GM12878 (cell line): ENCODE data around the gene ASB10. TPM values are rescaled to one million over a fixed set of nuclear protein-coding genes. Genes with fewer than 3 reads are reported as not detected.

Experiments
- ATAC-seq: fragments of 200-7000 bp; cut with Tn5 transposase; 3 replicates; pipeline ENCODE4 v1.9.1; 2020; ENCODE audit warnings: mild to moderate bottlenecking, moderate library complexity
- BruUV-seq: library from RNA; stranded (reverse); fragments of 400-500 nt; replicated peaks from 2 replicates; lab custom pipeline; 2021; lab: Mats Ljungman, UMichigan
- CTCF ChIA-PET: fragments of 300-600 bp; sonication (Branson Sonifier 250); formaldehyde crosslinking; extraction: SDS; loops from one replicate; lab custom pipeline; 2021; ENCODE audit warnings: inconsistent platforms; lab: Yijun Ruan, JAX
- POLR2A ChIA-PET: fragments of 350-600 bp; formaldehyde crosslinking; extraction: SDS; loops from one replicate; lab custom pipeline; 2021; ENCODE audit warnings: inconsistent platforms; lab: Charles Lee
- RAD21 ChIA-PET: fragments of 300-600 bp; sonication (Branson Sonifier 250); formaldehyde crosslinking; loops from one replicate; lab custom pipeline; 2023; ENCODE audit warnings: antibody characterized with exemption; ENCODE audit not compliant: unreplicated experiment; lab: Charles Lee
- SMC1A ChIA-PET: fragments of 300-600 bp; sonication (Branson Sonifier 250); formaldehyde crosslinking; loops from one replicate; lab custom pipeline; 2023; ENCODE audit not compliant: unreplicated experiment, uncharacterized antibody; lab: Charles Lee
- DNase-seq: peaks from one replicate; pipeline ENCODE4 v3.0.0-alpha.2; 2011; ENCODE audit warnings: low read depth, low spot score
- FAIRE-seq: peaks from 3 replicates; lab custom pipeline; 2011; peaks lifted over from hg19 to GRCh38; lab: Jason Lieb, UNC
- H2AFZ ChIP-seq: 2 replicates; pipeline ENCODE4 v1.6.0; 2011; ENCODE audit warnings: low read depth, low read length, control low read depth; ENCODE audit not compliant: control insufficient read depth
- H3K27ac ChIP-seq: 2 replicates; pipeline ENCODE4 v1.5.1; 2011; ENCODE audit warnings: control low read depth; ENCODE audit not compliant: control insufficient read depth, insufficient read depth
- H3K27me3 ChIP-seq, 2 experiments: replicated peaks in 1 of 2; 2 replicates each; pipeline versions ENCODE4 v1.6.0 to v1.6.1; 2011; ENCODE audit warnings: low read length in 1 of 2; ENCODE audit not compliant: control insufficient read depth in 2 of 2, insufficient read depth in 2 of 2
- H3K36me3 ChIP-seq, 2 experiments: 2 replicates each; pipeline ENCODE4 v1.5.1; 2011; ENCODE audit warnings: low read length in 1 of 2; ENCODE audit not compliant: control insufficient read depth in 2 of 2, insufficient read depth in 2 of 2
- H3K4me1 ChIP-seq: 2 replicates; pipeline ENCODE4 v1.6.1; 2011; ENCODE audit warnings: mild to moderate bottlenecking, low read length, moderate library complexity, mixed read lengths; ENCODE audit not compliant: control insufficient read depth, insufficient read depth
- H3K4me2 ChIP-seq: 2 replicates; pipeline ENCODE4 v1.6.0; 2011; ENCODE audit warnings: control low read depth; ENCODE audit not compliant: control insufficient read depth, insufficient read depth
- H3K4me3 ChIP-seq: fragments of 200-600 bp; sonication (generic); 2 replicates; pipeline ENCODE4 v1.5.1; 2016
- H3K79me2 ChIP-seq: 2 replicates; pipeline ENCODE4 v1.6.0; 2011; ENCODE audit warnings: low read length; ENCODE audit not compliant: control insufficient read depth, insufficient read depth
- H3K9ac ChIP-seq: 2 replicates; pipeline ENCODE4 v1.8.0; 2011; ENCODE audit warnings: low read length, control low read depth, mixed read lengths; ENCODE audit not compliant: control insufficient read depth, insufficient read depth
- H3K9me3 ChIP-seq: replicated peaks from 3 replicates; pipeline ENCODE4 v1.5.1; 2011; ENCODE audit warnings: mild to moderate bottlenecking, low read length; ENCODE audit not compliant: control insufficient read depth, insufficient read depth
- H4K20me1 ChIP-seq: 2 replicates; pipeline ENCODE4 v1.6.0; 2011; ENCODE audit not compliant: control insufficient read depth, insufficient read depth
- EED ChIP-seq: sonication (generic); IDR thresholded peaks from 2 replicates; pipeline ENCODE4 v1.6.1; 2016; ENCODE audit warnings: antibody characterized with exemption, low read depth
- EP300 ChIP-seq, 2 experiments: fragments of 150-350 bp in 1 of 2; IDR thresholded peaks; 2 replicates each; pipeline ENCODE4 v1.6.1; 2011 to 2012; ENCODE audit warnings: low read depth in 2 of 2, low read length in 2 of 2, borderline replicate concordance in 1 of 2, improper control_type of control experiment in 1 of 2, inconsistent platforms in 1 of 2; ENCODE audit not compliant: control insufficient read depth in 1 of 2
- HDAC2 ChIP-seq: fragments of 200-600 bp; sonication (generic); IDR thresholded peaks from 2 replicates; pipeline ENCODE4 v1.6.1; 2017
- MYB ChIP-seq: fragments of 150-350 bp; IDR thresholded peaks from 2 replicates; pipeline ENCODE4 v1.6.1; 2014; ENCODE audit warnings: mild to moderate bottlenecking, low read depth, low read length, borderline replicate concordance
- MYC ChIP-seq: IDR thresholded peaks from 2 replicates; pipeline ENCODE4 v1.6.1; 2011; ENCODE audit warnings: mild to moderate bottlenecking, low read length, moderate library complexity, inconsistent platforms; ENCODE audit not compliant: insufficient read depth, insufficient replicate concordance, insufficient read length, severe bottlenecking
- NR2C1 ChIP-seq: fragments of 450-650 bp; IDR thresholded peaks from 2 replicates; pipeline ENCODE4 v1.6.1; 2017; ENCODE audit warnings: antibody characterized with exemption, mild to moderate bottlenecking, moderate library complexity
- POLR2A ChIP-seq: IDR thresholded peaks from 2 replicates; pipeline ENCODE4 v1.6.1; 2011; ENCODE audit warnings: low read depth, mild to moderate bottlenecking, low read length
- RBBP5 ChIP-seq: fragments of 200-600 bp; sonication (generic); conservative IDR thresholded peaks from 2 replicates; pipeline ENCODE4 v1.6.1; 2016
- RCOR1 ChIP-seq: conservative IDR thresholded peaks from 2 replicates; pipeline ENCODE4 v1.6.1; 2012; ENCODE audit warnings: low read depth, low read length, improper control_type of control experiment
- SMARCA5 ChIP-seq: fragments of 450-650 bp; IDR thresholded peaks from 2 replicates; pipeline ENCODE4 v1.6.1; 2017; ENCODE audit warnings: mild to moderate bottlenecking
- SREBF1 ChIP-seq: IDR thresholded peaks from 2 replicates; pipeline ENCODE4 v1.6.1; 2012; ENCODE audit warnings: mild to moderate bottlenecking, low read length
- SUZ12 ChIP-seq: fragments of 200-600 bp; sonication (generic); IDR thresholded peaks from one replicate; pipeline ENCODE4 v1.6.1; 2018; ENCODE audit warnings: antibody characterized with exemption, mild to moderate bottlenecking; ENCODE audit not compliant: unreplicated experiment
- TBL1XR1 ChIP-seq: IDR thresholded peaks from 2 replicates; pipeline ENCODE4 v1.6.1; 2012; ENCODE audit warnings: low read depth, low read length, improper control_type of control experiment
- YY1 ChIP-seq: IDR thresholded peaks from 2 replicates; pipeline ENCODE4 v1.6.1; 2011; ENCODE audit warnings: low read depth, mild to moderate bottlenecking, low read length
- ZNF207 ChIP-seq: fragments of 450-650 bp; IDR thresholded peaks from 2 replicates; pipeline ENCODE4 v1.6.1; 2014; ENCODE audit warnings: antibody characterized with exemption, mild to moderate bottlenecking, borderline replicate concordance
- ZNF217 ChIP-seq: fragments of 450-650 bp; IDR thresholded peaks from 2 replicates; pipeline ENCODE4 v1.6.1; 2017; ENCODE audit warnings: antibody characterized with exemption, mild to moderate bottlenecking
- ZNF24 ChIP-seq: fragments of 450-650 bp; IDR thresholded peaks from 2 replicates; pipeline ENCODE4 v1.6.1; 2017; ENCODE audit warnings: antibody characterized with exemption, mild to moderate bottlenecking
- WGBS: methylation state at CpG from one replicate; pipeline ENCODE4 v1.1.6; 2016; ENCODE audit warnings: low lambda C conversion rate; ENCODE audit not compliant: insufficient replicate concordance, insufficient coverage; ENCODE audit errors: missing lambda C conversion rate; 5-methylcytosine and 5-hydroxymethylcytosine counted together
- in situ Hi-C: fragments of 300-500 bp; cut with MboI; formaldehyde crosslinking; loops from 9 replicates; pipeline ENCODE4 v1.14.3; 2018; ENCODE audit warnings: mixed read lengths
- intact Hi-C: fragments of 100-400 bp; cut with micrococcal nuclease; formaldehyde crosslinking; loops from one replicate; pipeline ENCODE4 v1.14.2; 2022; ENCODE audit not compliant: unreplicated experiment
- polyA plus RNA-seq, 11 experiments: library from polyadenylated mRNA; depleted of rRNA in 4 of 11; unstranded in 6 of 11; stranded (reverse) in 5 of 11; fragments of >200 nt; fragmentation: Nextera tagmentation in 4 of 11; fragmentation: Illumina TruSeq in 1 of 11; extraction: Ambion mirVana in 4 of 11; extraction: Trizol in 1 of 11; gene quantifications; 1 replicate in 1 of 11; 2 replicates in 10 of 11; pipeline versions ENCODE4 v1.2.1 to v1.2.3, GENCODE V29; 2011 to 2016; ENCODE audit warnings: inconsistent platforms in 2 of 11, missing spikeins in 2 of 11, low read depth in 1 of 11
- total RNA-seq, 4 experiments: library from RNA; depleted of rRNA in 3 of 4; stranded (reverse); fragments of >200 nt in 3 of 4; fragmentation: Illumina TruSeq in 1 of 4; extraction: Trizol in 1 of 4; gene quantifications; 2 replicates each; pipeline versions ENCODE4 v1.2.1 to v1.2.3, GENCODE V29; 2013 to 2021
- TF ChIP-seq, protein P1 (sequence below): IDR thresholded peaks from 2 replicates; pipeline ENCODE4 v1.6.1; 2012; ENCODE audit warnings: low read length, inconsistent platforms
- TF ChIP-seq, protein P2 (sequence below): fragments of 150-350 bp; IDR thresholded peaks from 2 replicates; pipeline ENCODE4 v1.6.1; 2014; ENCODE audit warnings: mild to moderate bottlenecking, low read depth, low read length

ASB10 gene
- total and polyA plus RNA-seq, 10 of the 15 experiments (the other 5 are each of a cell fraction or from before 2014, with no cell fraction given): not detected

DNA sequence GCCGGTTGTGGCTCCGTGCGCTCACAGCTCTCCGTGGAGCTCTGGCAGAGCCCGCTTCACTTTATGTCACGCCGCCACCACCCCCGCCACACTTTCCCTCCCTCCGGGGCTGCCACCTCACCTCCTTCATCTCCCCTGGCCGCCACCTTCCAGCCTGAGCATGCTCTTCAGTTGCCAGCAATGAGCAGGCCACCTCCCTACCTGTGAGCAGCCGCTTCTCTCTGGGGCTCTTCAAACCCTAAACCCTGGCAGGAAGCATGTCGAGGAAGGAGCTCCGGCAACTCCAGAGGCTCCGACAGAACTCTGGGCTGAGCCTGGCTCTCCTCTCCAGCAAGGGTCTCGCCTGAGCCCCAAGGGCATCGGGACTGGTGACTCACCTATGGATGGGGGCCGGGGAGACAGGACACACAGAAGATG lies 56.3 kb downstream of the ASB10 start (continued):
- no peak for TF ChIP-seq ZNF24

DNA sequence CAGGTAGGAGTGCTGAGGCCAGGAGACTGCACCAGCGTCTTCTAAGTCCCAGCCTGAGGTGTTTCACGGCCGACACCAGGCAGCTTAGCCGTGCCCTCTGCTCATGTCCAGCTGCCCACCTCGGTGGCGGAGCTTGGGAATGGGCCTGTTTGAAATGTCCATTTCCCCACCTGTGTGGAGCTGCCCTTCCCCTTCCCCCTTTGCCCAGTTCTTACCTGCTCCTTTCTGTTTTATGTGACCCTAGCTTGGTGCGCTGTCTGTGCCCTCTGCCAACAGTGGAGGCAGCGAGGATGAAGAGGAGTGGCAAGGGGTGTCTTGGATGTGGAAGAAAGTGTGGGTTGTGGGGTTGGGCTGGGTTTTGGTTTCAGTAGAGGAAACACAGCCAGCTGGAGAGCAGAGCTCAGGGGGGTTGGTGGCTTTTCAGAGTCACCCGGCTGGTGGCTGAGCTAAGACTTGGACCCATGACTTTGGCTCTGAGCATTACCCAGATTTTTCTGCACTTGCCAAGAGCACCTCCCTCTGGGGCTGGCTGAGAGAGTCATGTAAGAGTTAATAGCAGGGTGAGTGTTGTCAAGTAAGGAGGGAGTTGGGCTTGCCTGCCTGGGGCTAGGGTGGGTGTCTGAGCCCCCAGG lies 57.0 kb downstream of the ASB10 start:
- no peak for DNase-seq
- Histone ChIP-seq H3K4me3 (no peak overlapping the region), H3K27ac (no peak overlapping the region), H3K4me1 (no peaks in the 10 kb centered on the region)
- no TSS peak for BruUV-seq
- SMC1A ChIA-PET: no interaction called here
- no peak for TF ChIP-seq SREBF1
- no peak for TF ChIP-seq RBBP5
- no peak for TF ChIP-seq ZNF217
- TF ChIP-seq MYC: no peak
- TF ChIP-seq MYB: no peak
- TF ChIP-seq EED: no peak
- no peak for TF ChIP-seq EP300 (IDR thresholded peaks at IDR 0.05; ENCODE audit: borderline replicate concordance in 1 of 2, control insufficient read depth in 1 of 2, low read depth in 2 of 2, low read length in 2 of 2)
- no peak for TF ChIP-seq HDAC2
- no peak for TF ChIP-seq TBL1XR1
- TF ChIP-seq SMARCA5: no peak
- no peak for TF ChIP-seq POLR2A
- TF ChIP-seq NR2C1: no peak
- TF ChIP-seq ZNF207: no peak
- TF ChIP-seq SUZ12: no peak
- no peak for TF ChIP-seq RCOR1
- TF ChIP-seq, protein P1, sequence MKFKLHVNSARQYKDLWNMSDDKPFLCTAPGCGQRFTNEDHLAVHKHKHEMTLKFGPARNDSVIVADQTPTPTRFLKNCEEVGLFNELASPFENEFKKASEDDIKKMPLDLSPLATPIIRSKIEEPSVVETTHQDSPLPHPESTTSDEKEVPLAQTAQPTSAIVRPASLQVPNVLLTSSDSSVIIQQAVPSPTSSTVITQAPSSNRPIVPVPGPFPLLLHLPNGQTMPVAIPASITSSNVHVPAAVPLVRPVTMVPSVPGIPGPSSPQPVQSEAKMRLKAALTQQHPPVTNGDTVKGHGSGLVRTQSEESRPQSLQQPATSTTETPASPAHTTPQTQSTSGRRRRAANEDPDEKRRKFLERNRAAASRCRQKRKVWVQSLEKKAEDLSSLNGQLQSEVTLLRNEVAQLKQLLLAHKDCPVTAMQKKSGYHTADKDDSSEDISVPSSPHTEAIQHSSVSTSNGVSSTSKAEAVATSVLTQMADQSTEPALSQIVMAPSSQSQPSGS: no peak
- no peak for TF ChIP-seq YY1
- TF ChIP-seq, protein P2, sequence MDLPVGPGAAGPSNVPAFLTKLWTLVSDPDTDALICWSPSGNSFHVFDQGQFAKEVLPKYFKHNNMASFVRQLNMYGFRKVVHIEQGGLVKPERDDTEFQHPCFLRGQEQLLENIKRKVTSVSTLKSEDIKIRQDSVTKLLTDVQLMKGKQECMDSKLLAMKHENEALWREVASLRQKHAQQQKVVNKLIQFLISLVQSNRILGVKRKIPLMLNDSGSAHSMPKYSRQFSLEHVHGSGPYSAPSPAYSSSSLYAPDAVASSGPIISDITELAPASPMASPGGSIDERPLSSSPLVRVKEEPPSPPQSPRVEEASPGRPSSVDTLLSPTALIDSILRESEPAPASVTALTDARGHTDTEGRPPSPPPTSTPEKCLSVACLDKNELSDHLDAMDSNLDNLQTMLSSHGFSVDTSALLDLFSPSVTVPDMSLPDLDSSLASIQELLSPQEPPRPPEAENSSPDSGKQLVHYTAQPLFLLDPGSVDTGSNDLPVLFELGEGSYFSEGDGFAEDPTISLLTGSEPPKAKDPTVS: no peak
- TF ChIP-seq, all 136 proteins: peak for 0
- ATAC-seq (no peak), FAIRE-seq (no peak)
- POLR2A ChIA-PET: no interaction called here
- no peaks in the 10 kb centered on the region for H4K20me1 ChIP-seq
- in situ Hi-C loops: no loop called here
- H3K79me2 ChIP-seq: no peaks in the 10 kb centered on the region
- no peaks in the 10 kb centered on the region for H3K9me3 ChIP-seq
- CTCF ChIA-PET: interaction anchor here (1.5 kb wide), 1 partner anchor 114 kb away, joined by 3 read pairs; no protein-coding TSS in a partner anchor
- peaks cover 7 to 11% of the 10 kb centered on the region in 2 experiments; a peak in 3 of 4 replicates for H3K36me3 ChIP-seq
- H3K4me2 ChIP-seq: no peak overlapping the region
- no peak overlapping the region for H2AFZ ChIP-seq
- H3K27me3 ChIP-seq: no peaks in the 10 kb centered on the region
- WGBS: 91% methylated on average over 9 of the region's 9 CpGs
- intact Hi-C loops: no loop called here
- RAD21 ChIA-PET: no interaction called here
- H3K9ac ChIP-seq: no peak overlapping the region
